IMR-90 (cell line): ENCODE measurements around the gene ANK3. TPM values are rescaled to one million over a fixed set of nuclear protein-coding genes. Genes with fewer than 3 reads are reported as not detected.

Source experiments
- ATAC-seq: fragments of 200-7000 bp; cut with Tn5 transposase; 2 replicates; pipeline ENCODE4 v1.9.1; 2020; ENCODE audit warnings: low read depth, mild to moderate bottlenecking, moderate library complexity
- BruUV-seq: library from RNA; stranded (reverse); fragments of 400-500 nt; replicated peaks from 2 replicates; lab custom pipeline; 2021; lab: Mats Ljungman, UMichigan
- CTCF ChIA-PET: fragments of 300-600 bp; formaldehyde crosslinking; extraction: SDS; loops from one replicate; lab custom pipeline; 2021; ENCODE audit warnings: antibody characterized with exemption; lab: Yijun Ruan, JAX
- POLR2A ChIA-PET: fragments of 300-600 bp; sonication (Branson Sonifier 250); formaldehyde crosslinking; loops from one replicate; lab custom pipeline; 2022; ENCODE audit warnings: antibody characterized with exemption; ENCODE audit not compliant: unreplicated experiment; lab: Charles Lee
- DNase-seq: peaks from one replicate; pipeline ENCODE4 v3.0.0; 2013
- H2AFZ ChIP-seq: replicated peaks from 2 replicates; pipeline ENCODE3; 2013; ENCODE audit warnings: low read length, mild to moderate bottlenecking; ENCODE audit not compliant: poor library complexity
- H2AK5ac ChIP-seq: 2 replicates; pipeline ENCODE4 v1.6.1; 2013; ENCODE audit warnings: low read depth, low read length, inconsistent platforms
- H2AK9ac ChIP-seq: replicated peaks from 2 replicates; pipeline ENCODE3; 2013; ENCODE audit warnings: mild to moderate bottlenecking, low read depth, low read length, moderate library complexity; ENCODE audit not compliant: poor library complexity
- H2BK120ac ChIP-seq: 2 replicates; pipeline ENCODE4 v1.6.1; 2013; ENCODE audit warnings: low read depth, low read length, inconsistent platforms
- H2BK15ac ChIP-seq: 3 replicates; pipeline ENCODE4 v1.6.1; 2013; ENCODE audit warnings: low read depth, low read length, inconsistent platforms
- H2BK20ac ChIP-seq: 2 replicates; pipeline ENCODE4 v1.6.1; 2013; ENCODE audit warnings: low read depth, mild to moderate bottlenecking, inconsistent platforms, low read length, moderate library complexity
- H2BK5ac ChIP-seq: 2 replicates; pipeline ENCODE4 v1.6.1; 2013; ENCODE audit warnings: mild to moderate bottlenecking, low read depth, low read length, inconsistent platforms; ENCODE audit not compliant: poor library complexity, severe bottlenecking
- H3K14ac ChIP-seq: replicated peaks from 2 replicates; pipeline ENCODE4 v1.6.1; 2013; ENCODE audit warnings: low read depth, low read length, inconsistent platforms
- H3K18ac ChIP-seq: 2 replicates; pipeline ENCODE4 v1.6.1; 2013; ENCODE audit warnings: low read depth, low read length, control low read depth
- H3K23ac ChIP-seq: 2 replicates; pipeline ENCODE4 v1.6.1; 2013; ENCODE audit warnings: low read depth, low read length, inconsistent platforms
- H3K27ac ChIP-seq: 2 replicates; pipeline ENCODE4 v1.5.1; 2013; ENCODE audit warnings: mild to moderate bottlenecking, control low read depth, low read length; ENCODE audit not compliant: insufficient read depth
- H3K27me3 ChIP-seq: 2 replicates; pipeline ENCODE4 v1.6.1; 2013; ENCODE audit warnings: low read length; ENCODE audit not compliant: control insufficient read depth, insufficient read depth
- H3K36me3 ChIP-seq: 2 replicates; pipeline ENCODE4 v1.6.1; 2013; ENCODE audit warnings: low read length, mixed read lengths; ENCODE audit not compliant: control insufficient read depth, insufficient read depth
- H3K4ac ChIP-seq: 2 replicates; pipeline ENCODE4 v1.6.1; 2013; ENCODE audit warnings: low read depth, low read length, inconsistent platforms
- H3K4me1 ChIP-seq: 2 replicates; pipeline ENCODE4 v1.6.1; 2013; ENCODE audit warnings: low read length, mixed read lengths; ENCODE audit not compliant: control insufficient read depth, insufficient read depth
- H3K4me2 ChIP-seq: 2 replicates; pipeline ENCODE4 v1.6.1; 2013; ENCODE audit warnings: low read depth, mild to moderate bottlenecking, control low read depth, low read length, moderate library complexity
- H3K4me3 ChIP-seq: 2 replicates; pipeline ENCODE4 v1.5.1; 2013; ENCODE audit warnings: low read depth, mild to moderate bottlenecking, control low read depth, low read length, moderate library complexity; ENCODE audit not compliant: insufficient read depth
- H3K56ac ChIP-seq: 2 replicates; pipeline ENCODE4 v1.6.1; 2013; ENCODE audit warnings: low read length, inconsistent platforms; ENCODE audit not compliant: insufficient read depth; ENCODE audit errors: extremely low read depth
- H3K79me1 ChIP-seq, 2 experiments: 2 replicates each; pipeline ENCODE4 v1.6.1; 2013; ENCODE audit warnings: low read length in 2 of 2, inconsistent platforms in 1 of 2, low read depth in 1 of 2
- H3K9ac ChIP-seq: 2 replicates; pipeline ENCODE4 v1.6.1; 2013; ENCODE audit warnings: low read depth, low read length, control low read depth
- H3K9me1 ChIP-seq: 2 replicates; pipeline ENCODE4 v1.6.1; 2013; ENCODE audit warnings: low read length, inconsistent platforms; ENCODE audit not compliant: insufficient read depth
- H3K9me3 ChIP-seq: 2 replicates; pipeline ENCODE4 v1.6.1; 2013; ENCODE audit warnings: low read length; ENCODE audit not compliant: control insufficient read depth, insufficient read depth
- H4K20me1 ChIP-seq: 2 replicates; pipeline ENCODE4 v1.6.1; 2013; ENCODE audit warnings: low read length, inconsistent platforms; ENCODE audit not compliant: insufficient read depth
- H4K5ac ChIP-seq: 2 replicates; pipeline ENCODE4 v1.6.1; 2013; ENCODE audit warnings: mild to moderate bottlenecking, low read depth, low read length, control low read depth
- H4K8ac ChIP-seq, 2 experiments: 2 replicates each; pipeline ENCODE4 v1.6.1; 2013; ENCODE audit warnings: low read depth in 2 of 2, low read length in 2 of 2, control low read depth in 1 of 2, inconsistent platforms in 1 of 2
- H4K91ac ChIP-seq: 2 replicates; pipeline ENCODE4 v1.6.1; 2013; ENCODE audit warnings: low read depth, low read length, inconsistent platforms; ENCODE audit not compliant: insufficient read depth
- MAFK ChIP-seq: IDR thresholded peaks from 2 replicates; pipeline ENCODE4 v1.6.1; 2012; ENCODE audit warnings: low read depth, low read length, improper control_type of control experiment
- MAZ ChIP-seq: IDR thresholded peaks from 2 replicates; pipeline ENCODE4 v1.6.1; 2012; ENCODE audit warnings: low read depth, mild to moderate bottlenecking, low read length, improper control_type of control experiment, moderate library complexity, borderline replicate concordance
- NFE2L2 ChIP-seq: fragments of 150-350 bp; IDR thresholded peaks from 2 replicates; pipeline ENCODE4 v1.6.1; 2016; ENCODE audit warnings: low read depth, mild to moderate bottlenecking, low read length
- RCOR1 ChIP-seq: IDR thresholded peaks from 2 replicates; pipeline ENCODE4 v1.6.1; 2012; ENCODE audit warnings: mild to moderate bottlenecking, low read length, improper control_type of control experiment; ENCODE audit not compliant: insufficient replicate concordance
- whole genome bisulfite sequencing, 2 experiments: methylation state at CpG; one replicate each; pipeline versions ENCODE4 v1.1.5 to v1.1.7; 2013; ENCODE audit warnings: missing lambda C conversion rate in 2 of 2; ENCODE audit not compliant: insufficient read length in 1 of 2; ENCODE audit errors: extremely low coverage in 2 of 2; 5-methylcytosine and 5-hydroxymethylcytosine counted together
- dilution Hi-C: fragments of 300-500 bp; cut with HindIII; formaldehyde crosslinking; loops from one replicate; pipeline ENCODE4 v1.14.3; 2018; ENCODE audit warnings: low sequenced_read_pairs; ENCODE audit not compliant: unreplicated experiment
- in situ Hi-C: fragments of 300-500 bp; cut with MboI; formaldehyde crosslinking; loops from 3 replicates; pipeline ENCODE4 v1.14.3; 2019; ENCODE audit warnings: low sequenced_read_pairs, inconsistent platforms, mixed read lengths
- intact Hi-C: fragments of 100-400 bp; cut with micrococcal nuclease; formaldehyde crosslinking; loops from 2 replicates; pipeline ENCODE4 v1.10.0; 2022
- polyA plus RNA-seq, 3 experiments: library from polyadenylated mRNA; depleted of rRNA; stranded (reverse); fragments of >200 nt; gene quantifications; 2 replicates each; pipeline ENCODE4 v1.2.3, GENCODE V29; 2012; ENCODE audit warnings: low replicate concordance in 1 of 3
- total RNA-seq: library from RNA; depleted of rRNA; stranded (reverse); fragments of >200 nt; gene quantifications from 2 replicates; pipeline ENCODE4 v1.2.3, GENCODE V29; 2012

The ANK3 gene
- total and polyA plus RNA-seq, 2 of the 4 experiments (the other 2 are of a cell fraction): 0.63 to 1.8 TPM

GRCh38 chr10:59997827-59998525 is 391.7 kb downstream of the ANK3 start:
- Histone ChIP-seq H3K4me2 (no peak overlapping the region), H3K4me1 (no peaks in the 10 kb centered on the region), H2BK5ac (no peak overlapping the region), H2BK120ac (no peak overlapping the region), H3K9ac (no peak overlapping the region), H3K4me3 (no peak overlapping the region), H3K23ac (no peak overlapping the region), H3K9me3 (no peaks in the 10 kb centered on the region), H4K20me1 (no peaks in the 10 kb centered on the region), H4K5ac (no peak overlapping the region), H2BK15ac (no peak overlapping the region), H4K91ac (no peak overlapping the region), H3K14ac (no peak overlapping the region), H3K27ac (no peak overlapping the region), H4K8ac (no peak overlapping the region), H3K4ac (no peak overlapping the region), H3K27me3 (no peaks in the 10 kb centered on the region), H2AFZ (no peak overlapping the region), H2BK20ac (no peak overlapping the region), H3K9me1 (no peaks in the 10 kb centered on the region), H3K36me3 (no peaks in the 10 kb centered on the region), H3K18ac (no peak overlapping the region), H2AK5ac (no peak overlapping the region), H3K79me1 (no peaks in the 10 kb centered on the region), H3K56ac (no peak overlapping the region), H2AK9ac (no peak overlapping the region)
- intact Hi-C loops (no loop called here), in situ Hi-C loops (no loop called here), dilution Hi-C loops (no loop called here)
- TF ChIP-seq RCOR1: no peak
- no peak for TF ChIP-seq NFE2L2
- TF ChIP-seq MAFK: no peak
- no peak for TF ChIP-seq MAZ
- POLR2A ChIA-PET: no interaction called here
- CTCF ChIA-PET: interaction anchor here (0.6 kb wide), 1 partner anchor 751 kb away, joined by 10 read pairs; no protein-coding TSS in a partner anchor
- no CpG with 5 or more reads among the region's 3 CpGs for WGBS, 2 experiments
- DNase-seq (no peak), ATAC-seq (no peak)
- no TSS peak for BruUV-seq
